Liver (tissue), 9 donors: ENCODE measurements around the gene HIVEP3. TPM values are rescaled to one million over a fixed set of nuclear protein-coding genes. Genes with fewer than 3 reads are reported as not detected.

Source experiments
- DNase-seq: peaks from one replicate; pipeline ENCODE4 v3.0.0-alpha.2; 2017; ENCODE audit warnings: low spot score
- H3K27ac ChIP-seq, 2 donors: one replicate each; pipeline ENCODE4 v1.7.0; 2013; ENCODE audit warnings: inconsistent platforms in 2 of 2, low read length in 2 of 2, control low read depth in 1 of 2, low read depth in 1 of 2, mild to moderate bottlenecking in 1 of 2
- H3K27me3 ChIP-seq, 4 donors: one replicate each; pipeline versions ENCODE4 v1.6.1 to v1.7.0; 2013; ENCODE audit warnings: low read length in 3 of 4, inconsistent platforms in 1 of 4, mild to moderate bottlenecking in 1 of 4, moderate library complexity in 1 of 4; ENCODE audit not compliant: control insufficient read depth in 4 of 4, insufficient read depth in 4 of 4
- H3K36me3 ChIP-seq, 4 donors: one replicate each; pipeline versions ENCODE4 v1.6.1 to v1.7.0; 2013; ENCODE audit warnings: low read length in 3 of 4, mild to moderate bottlenecking in 3 of 4, low read depth in 1 of 4, moderate library complexity in 1 of 4; ENCODE audit not compliant: control insufficient read depth in 4 of 4, insufficient read depth in 3 of 4
- H3K4me1 ChIP-seq, 4 donors: one replicate each; pipeline versions ENCODE4 v1.6.1 to v1.7.0; 2013; ENCODE audit warnings: low read length in 3 of 4, mild to moderate bottlenecking in 3 of 4, moderate library complexity in 1 of 4; ENCODE audit not compliant: control insufficient read depth in 4 of 4, insufficient read depth in 4 of 4
- H3K4me3 ChIP-seq, 3 donors: one replicate each; pipeline versions ENCODE4 v1.6.1 to v1.7.0; 2013; ENCODE audit warnings: low read length in 3 of 3, control low read depth in 1 of 3, low read depth in 1 of 3, mild to moderate bottlenecking in 1 of 3
- H3K9ac ChIP-seq, 2 donors: one replicate each; pipeline ENCODE4 v1.7.0; 2013; ENCODE audit warnings: low read length in 2 of 2, mild to moderate bottlenecking in 2 of 2, moderate library complexity in 2 of 2, control low read depth in 1 of 2, low read depth in 1 of 2
- H3K9me3 ChIP-seq, 4 donors: one replicate each; pipeline versions ENCODE4 v1.6.1 to v1.7.0; 2013; ENCODE audit warnings: low read length in 3 of 4; ENCODE audit not compliant: control insufficient read depth in 4 of 4
- FOXA1 ChIP-seq: IDR thresholded peaks from 2 replicates; pipeline ENCODE4 v1.6.1; 2016; ENCODE audit warnings: antibody characterized with exemption
- FOXA2 ChIP-seq: IDR thresholded peaks from 2 replicates; pipeline ENCODE4 v1.6.1; 2016; ENCODE audit warnings: antibody characterized with exemption
- GABPA ChIP-seq, 2 donors: IDR thresholded peaks in 1 of 2; conservative IDR thresholded peaks in 1 of 2; 2 replicates each; pipeline ENCODE4 v1.6.1; 2016; ENCODE audit warnings: antibody characterized with exemption in 2 of 2, mild to moderate bottlenecking in 1 of 2, moderate library complexity in 1 of 2
- RAD21 ChIP-seq, 2 donors: IDR thresholded peaks; 2 replicates each; pipeline ENCODE4 v1.6.1; 2016; ENCODE audit warnings: antibody characterized with exemption in 2 of 2, mild to moderate bottlenecking in 2 of 2
- RXRA ChIP-seq, 2 donors: IDR thresholded peaks; 2 replicates each; pipeline ENCODE4 v1.6.1; 2017 to 2018; ENCODE audit warnings: antibody characterized with exemption in 2 of 2, mild to moderate bottlenecking in 1 of 2
- SP1 ChIP-seq: IDR thresholded peaks from 2 replicates; pipeline ENCODE4 v1.6.1; 2018; ENCODE audit warnings: antibody characterized with exemption, mild to moderate bottlenecking
- TAF1 ChIP-seq: conservative IDR thresholded peaks from 2 replicates; pipeline ENCODE4 v1.6.1; 2016; ENCODE audit warnings: antibody characterized with exemption, mild to moderate bottlenecking
- YY1 ChIP-seq: IDR thresholded peaks from 2 replicates; pipeline ENCODE4 v1.6.1; 2016; ENCODE audit warnings: antibody characterized with exemption, mild to moderate bottlenecking
- ZBTB33 ChIP-seq: IDR thresholded peaks from 2 replicates; pipeline ENCODE4 v1.6.1; 2016; ENCODE audit warnings: antibody characterized with exemption
- WGBS: extraction: QIAGEN DNeasy Blood & Tissue Kit; methylation state at CpG from one replicate; pipeline ENCODE4 v1.1.7; 2013; 5-methylcytosine and 5-hydroxymethylcytosine counted together
- polyA plus RNA-seq, 2 donors: library from polyadenylated mRNA; stranded (reverse) in 1 of 2; unstranded in 1 of 2; fragments of 200-250 nt in 1 of 2; fragments of >200 nt in 1 of 2; fragmentation: Nextera tagmentation in 1 of 2; extraction: Ambion mirVana in 1 of 2; gene quantifications; one replicate each; pipeline versions ENCODE4 v1.2.1 to v1.2.3, GENCODE V29; 2013 to 2015
- total RNA-seq, 2 donors: library from RNA; depleted of rRNA; stranded (reverse); fragments of >200 nt; gene quantifications; one replicate each; pipeline ENCODE4 v1.2.3, GENCODE V29; 2014
- TF ChIP-seq, protein P1 (sequence below): IDR thresholded peaks from 2 replicates; pipeline ENCODE4 v1.6.1; 2016; ENCODE audit warnings: antibody characterized with exemption, mild to moderate bottlenecking
- TF ChIP-seq, protein P2 (sequence below): fragments of 150-350 bp; IDR thresholded peaks from 2 replicates; pipeline ENCODE4 v1.5.1; 2017; ENCODE audit warnings: improper control_type of control experiment, low read depth, low read length; ENCODE audit not compliant: missing input control
- donor health status: healthy.
- donor health status: healthy.
- donor health status: healthy.
- donor health status: healthy.
- donor health status: healthy.

Gene HIVEP3
- total and polyA plus RNA-seq, 4 donors = 0.93 to 1.6 (median 1.4) TPM

GRCh38 chr1:41679531-41679930 lies 239.2 kb downstream of the HIVEP3 start (continued):
- TF ChIP-seq, protein P1, sequence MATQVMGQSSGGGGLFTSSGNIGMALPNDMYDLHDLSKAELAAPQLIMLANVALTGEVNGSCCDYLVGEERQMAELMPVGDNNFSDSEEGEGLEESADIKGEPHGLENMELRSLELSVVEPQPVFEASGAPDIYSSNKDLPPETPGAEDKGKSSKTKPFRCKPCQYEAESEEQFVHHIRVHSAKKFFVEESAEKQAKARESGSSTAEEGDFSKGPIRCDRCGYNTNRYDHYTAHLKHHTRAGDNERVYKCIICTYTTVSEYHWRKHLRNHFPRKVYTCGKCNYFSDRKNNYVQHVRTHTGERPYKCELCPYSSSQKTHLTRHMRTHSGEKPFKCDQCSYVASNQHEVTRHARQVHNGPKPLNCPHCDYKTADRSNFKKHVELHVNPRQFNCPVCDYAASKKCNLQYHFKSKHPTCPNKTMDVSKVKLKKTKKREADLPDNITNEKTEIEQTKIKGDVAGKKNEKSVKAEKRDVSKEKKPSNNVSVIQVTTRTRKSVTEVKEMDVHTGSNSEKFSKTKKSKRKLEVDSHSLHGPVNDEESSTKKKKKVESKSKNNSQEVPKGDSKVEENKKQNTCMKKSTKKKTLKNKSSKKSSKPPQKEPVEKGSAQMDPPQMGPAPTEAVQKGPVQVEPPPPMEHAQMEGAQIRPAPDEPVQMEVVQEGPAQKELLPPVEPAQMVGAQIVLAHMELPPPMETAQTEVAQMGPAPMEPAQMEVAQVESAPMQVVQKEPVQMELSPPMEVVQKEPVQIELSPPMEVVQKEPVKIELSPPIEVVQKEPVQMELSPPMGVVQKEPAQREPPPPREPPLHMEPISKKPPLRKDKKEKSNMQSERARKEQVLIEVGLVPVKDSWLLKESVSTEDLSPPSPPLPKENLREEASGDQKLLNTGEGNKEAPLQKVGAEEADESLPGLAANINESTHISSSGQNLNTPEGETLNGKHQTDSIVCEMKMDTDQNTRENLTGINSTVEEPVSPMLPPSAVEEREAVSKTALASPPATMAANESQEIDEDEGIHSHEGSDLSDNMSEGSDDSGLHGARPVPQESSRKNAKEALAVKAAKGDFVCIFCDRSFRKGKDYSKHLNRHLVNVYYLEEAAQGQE = no peak
- no peak for TF ChIP-seq TAF1
- TF ChIP-seq FOXA2 = no peak

DNA sequence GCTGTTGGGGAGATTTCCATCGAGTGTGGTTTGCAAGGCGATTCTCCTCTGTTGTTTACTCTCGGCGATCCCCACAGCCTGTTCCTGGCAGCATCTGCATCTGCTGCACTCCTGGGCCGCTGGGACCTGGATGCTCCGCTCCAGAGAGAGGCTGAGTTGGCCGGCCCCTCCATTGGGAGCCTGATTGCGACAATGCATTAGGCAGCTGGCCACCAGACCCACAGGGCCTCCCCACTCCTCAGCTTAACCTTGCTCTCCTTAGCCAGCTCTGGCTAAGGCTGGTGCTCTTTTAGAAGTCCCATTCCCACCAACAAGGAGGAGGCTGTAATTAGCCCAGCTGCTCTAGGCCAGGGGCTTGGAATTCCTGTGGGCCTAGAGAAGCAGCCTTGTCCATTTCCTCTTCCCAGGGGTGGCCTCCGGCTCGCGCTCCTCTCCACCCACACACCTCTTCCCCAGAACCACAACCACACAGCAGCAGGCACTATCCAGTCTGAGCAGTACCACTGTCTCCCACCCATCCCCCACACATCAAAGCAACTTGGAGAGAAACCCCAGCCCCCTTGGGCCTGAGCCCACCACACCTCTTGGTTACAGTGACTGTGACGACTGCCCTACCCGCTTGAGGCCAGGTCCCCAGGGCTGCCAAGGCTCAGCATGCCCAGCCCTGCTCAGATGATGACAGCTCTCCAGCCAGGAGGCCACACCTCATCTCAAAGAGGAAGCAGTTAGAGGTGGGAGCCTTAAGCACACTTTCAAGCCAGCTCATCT lies 240.4 kb downstream of the HIVEP3 start:
- Histone ChIP-seq H3K9me3 (no peaks in the 10 kb centered on the region), H3K9ac (no peak overlapping the region), H3K27ac (no peak overlapping the region), H3K27me3 (no peaks in the 10 kb centered on the region), H3K4me1 (no peaks in the 10 kb centered on the region), H3K4me3 (no peak overlapping the region), H3K36me3 (no peaks in the 10 kb centered on the region)
- DNase-seq = no peak
- no peak for TF ChIP-seq SP1
- no peak for TF ChIP-seq RXRA (IDR thresholded peaks at IDR 0.05)
- TF ChIP-seq FOXA2 = no peak
- TF ChIP-seq ZBTB33 = no peak
- TF ChIP-seq GABPA (IDR thresholded peaks at IDR 0.05 in 1 of 2, conservative IDR thresholded peaks at IDR 0.05 in 1 of 2) = no peak
- TF ChIP-seq, protein P1 = no peak
- no peak for TF ChIP-seq TAF1
- TF ChIP-seq RAD21 (IDR thresholded peaks at IDR 0.05) = no peak
- WGBS = 87% methylated on average over 13 of the region's 13 CpGs

- Histone ChIP-seq H3K9ac (no peak overlapping the region), H3K9me3 (no peaks in the 10 kb centered on the region), H3K27ac (no peak overlapping the region), H3K4me3 (no peak overlapping the region), H3K27me3 (no peaks in the 10 kb centered on the region), H3K36me3 (no peaks in the 10 kb centered on the region), H3K4me1 (no peaks in the 10 kb centered on the region)
- DNase-seq = no peak
- WGBS = 99% methylated on average over 7 of the region's 7 CpGs
- TF ChIP-seq, protein P2, sequence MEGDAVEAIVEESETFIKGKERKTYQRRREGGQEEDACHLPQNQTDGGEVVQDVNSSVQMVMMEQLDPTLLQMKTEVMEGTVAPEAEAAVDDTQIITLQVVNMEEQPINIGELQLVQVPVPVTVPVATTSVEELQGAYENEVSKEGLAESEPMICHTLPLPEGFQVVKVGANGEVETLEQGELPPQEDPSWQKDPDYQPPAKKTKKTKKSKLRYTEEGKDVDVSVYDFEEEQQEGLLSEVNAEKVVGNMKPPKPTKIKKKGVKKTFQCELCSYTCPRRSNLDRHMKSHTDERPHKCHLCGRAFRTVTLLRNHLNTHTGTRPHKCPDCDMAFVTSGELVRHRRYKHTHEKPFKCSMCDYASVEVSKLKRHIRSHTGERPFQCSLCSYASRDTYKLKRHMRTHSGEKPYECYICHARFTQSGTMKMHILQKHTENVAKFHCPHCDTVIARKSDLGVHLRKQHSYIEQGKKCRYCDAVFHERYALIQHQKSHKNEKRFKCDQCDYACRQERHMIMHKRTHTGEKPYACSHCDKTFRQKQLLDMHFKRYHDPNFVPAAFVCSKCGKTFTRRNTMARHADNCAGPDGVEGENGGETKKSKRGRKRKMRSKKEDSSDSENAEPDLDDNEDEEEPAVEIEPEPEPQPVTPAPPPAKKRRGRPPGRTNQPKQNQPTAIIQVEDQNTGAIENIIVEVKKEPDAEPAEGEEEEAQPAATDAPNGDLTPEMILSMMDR = no peak
- TF ChIP-seq RAD21 (IDR thresholded peaks at IDR 0.05) = no peak
- no peak for TF ChIP-seq ZBTB33
- TF ChIP-seq SP1 = no peak
- no peak for TF ChIP-seq YY1
- no peak for TF ChIP-seq FOXA1
Observed at GRCh38 chr1:41677620-41678019, 241.1 kb downstream of the HIVEP3 start.
